Measurements from ENCODE around the gene PCDHGC3.

DNA sequence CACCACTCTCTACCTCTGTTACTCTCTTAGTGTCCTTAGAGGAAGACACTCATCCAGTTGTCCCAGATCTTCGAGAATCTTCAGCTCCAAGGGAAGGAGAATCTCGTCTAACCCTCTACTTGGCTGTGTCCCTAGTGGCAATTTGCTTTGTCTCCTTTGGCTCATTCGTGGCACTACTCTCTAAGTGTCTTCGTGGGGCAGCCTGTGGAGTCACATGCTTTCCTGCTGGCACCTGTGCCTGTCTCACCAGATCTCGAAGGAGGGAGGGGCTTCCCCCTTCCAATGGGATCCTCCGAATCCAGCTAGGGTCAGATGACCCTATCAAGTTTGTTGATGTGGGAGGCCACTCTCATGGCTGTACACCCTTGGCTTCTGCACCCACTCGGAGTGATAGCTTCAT is 11.4 kb downstream of the PCDHGC3 start:
- TF ChIP-seq, protein P1, sequence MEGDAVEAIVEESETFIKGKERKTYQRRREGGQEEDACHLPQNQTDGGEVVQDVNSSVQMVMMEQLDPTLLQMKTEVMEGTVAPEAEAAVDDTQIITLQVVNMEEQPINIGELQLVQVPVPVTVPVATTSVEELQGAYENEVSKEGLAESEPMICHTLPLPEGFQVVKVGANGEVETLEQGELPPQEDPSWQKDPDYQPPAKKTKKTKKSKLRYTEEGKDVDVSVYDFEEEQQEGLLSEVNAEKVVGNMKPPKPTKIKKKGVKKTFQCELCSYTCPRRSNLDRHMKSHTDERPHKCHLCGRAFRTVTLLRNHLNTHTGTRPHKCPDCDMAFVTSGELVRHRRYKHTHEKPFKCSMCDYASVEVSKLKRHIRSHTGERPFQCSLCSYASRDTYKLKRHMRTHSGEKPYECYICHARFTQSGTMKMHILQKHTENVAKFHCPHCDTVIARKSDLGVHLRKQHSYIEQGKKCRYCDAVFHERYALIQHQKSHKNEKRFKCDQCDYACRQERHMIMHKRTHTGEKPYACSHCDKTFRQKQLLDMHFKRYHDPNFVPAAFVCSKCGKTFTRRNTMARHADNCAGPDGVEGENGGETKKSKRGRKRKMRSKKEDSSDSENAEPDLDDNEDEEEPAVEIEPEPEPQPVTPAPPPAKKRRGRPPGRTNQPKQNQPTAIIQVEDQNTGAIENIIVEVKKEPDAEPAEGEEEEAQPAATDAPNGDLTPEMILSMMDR (IDR thresholded peaks at IDR 0.05; ENCODE audit: low read depth, low read length, poor library complexity, severe bottlenecking): no peak
- TF ChIP-seq EZH2phosphoT487 (IDR thresholded peaks at IDR 0.05; ENCODE audit: borderline replicate concordance, low read length): no peak

Measured in DOHH2 (cell line).